ENCODE results near the gene SPRTN. TPM values are rescaled to one million over a fixed set of nuclear protein-coding genes. Genes with fewer than 3 reads are reported as not detected.

Gene SPRTN
- total and polyA plus RNA-seq, 2 experiments from 2014 or later: 9.1 to 25.0 TPM

GRCh38 chr1:231397886-231398671 lies 60.0 kb downstream of the SPRTN start:
- Histone ChIP-seq H4K20me1 (replicated peaks; ENCODE audit: insufficient read depth) (no peaks in the 10 kb centered on the region), H2AFZ (no peak overlapping the region), H3K4me1 (ENCODE audit: insufficient read depth) (no peaks in the 10 kb centered on the region; the same call in 1 of the 2 replicates), H3K9me2 (ENCODE audit: insufficient read depth) (no peaks in the 10 kb centered on the region), H3K27ac (ENCODE audit: low read depth) (no peak overlapping the region), H3F3A (replicated peaks; ENCODE audit: low read depth) (no peaks in the 10 kb centered on the region), H3K36me3 (ENCODE audit: insufficient read depth) (no peaks in the 10 kb centered on the region), H3K4me3 (no peak overlapping the region), H3K27me3 (ENCODE audit: insufficient read depth) (no peaks in the 10 kb centered on the region), H3K4me2 (no peak overlapping the region), H3K79me2 (replicated peaks; ENCODE audit: insufficient read depth) (no peaks in the 10 kb centered on the region)
- no peak for DNase-seq (ENCODE audit: low spot score)
- Mint-ChIP-seq H3K36me3 (ENCODE audit: low read depth) (no peaks in the 10 kb centered on the region), H3K27ac (no peak overlapping the region), H3K27me3 (ENCODE audit: insufficient read depth, low read depth, poor library complexity) (peaks cover 4% of the 10 kb centered on the region), H3K4me3 (no peak overlapping the region), H3K9me3 (no peaks in the 10 kb centered on the region), H3K4me1 (peaks cover 12% of the 10 kb centered on the region; the same call in 2 of the 3 replicates)
- no peak for ATAC-seq
- no peak for TF ChIP-seq REST (IDR thresholded peaks at IDR 0.05; ENCODE audit: unreplicated experiment)
- TF ChIP-seq CTCF (conservative IDR thresholded peaks at IDR 0.05; ENCODE audit: low read depth in 2 of 2): no peak
- no peak for TF ChIP-seq ZNF331 (CRISPR knock-in tag; IDR thresholded peaks at IDR 0.05; ENCODE audit: low read depth)
- TF ChIP-seq STAT1 (IDR thresholded peaks at IDR 0.05; ENCODE audit: unreplicated experiment): no peak
- no peak for TF ChIP-seq EZH2phosphoT487 (IDR thresholded peaks at IDR 0.05; ENCODE audit: unreplicated experiment)
- TF ChIP-seq CREB1 (CRISPR knock-in tag; IDR thresholded peaks at IDR 0.05; ENCODE audit: low read depth): no peak
- TF ChIP-seq ETS1 (IDR thresholded peaks at IDR 0.05): no peak
- no peak for TF ChIP-seq EZH2 (IDR thresholded peaks at IDR 0.05; ENCODE audit: low read depth, unreplicated experiment)
- no peak for TF ChIP-seq POLR2AphosphoS5 (IDR thresholded peaks at IDR 0.05; ENCODE audit: low read depth)
- no peak for TF ChIP-seq JUNB (IDR thresholded peaks at IDR 0.05; ENCODE audit: unreplicated experiment)
- TF ChIP-seq ZNF114 (CRISPR knock-in tag; IDR thresholded peaks at IDR 0.05): no peak
- TF ChIP-seq NANOG (IDR thresholded peaks at IDR 0.05; ENCODE audit: borderline replicate concordance): no peak
- TF ChIP-seq ZNF462 (CRISPR knock-in tag; IDR thresholded peaks at IDR 0.05): no peak
